ENCODE measurements around the gene FAM131A. TPM values are rescaled to one million over a fixed set of nuclear protein-coding genes. Genes with fewer than 3 reads are reported as not detected.

Gene FAM131A
- total RNA-seq, 1 donor from 2014 or later = 50.5 TPM

GRCh38 chr3:184343200-184343876 lies 5.9 kb downstream of the FAM131A start:
- DNase-seq = no peak

GRCh38 chr3:184344579-184345316 lies 7.3 kb downstream of the FAM131A start:
- no peak for DNase-seq

GRCh38 chr3:184345317-184346144 lies 8.1 kb downstream of the FAM131A start:
- peak; percentile 75 for DNase-seq

GRCh38 chr3:184346480-184347190 lies 9.2 kb downstream of the FAM131A start:
- DNase-seq = no peak

- DNase-seq = no peak
These were observed 10.1 kb downstream of the FAM131A start for GRCh38 chr3:184347321-184348056.

- no peak for DNase-seq
These were observed 10.6 kb downstream of the FAM131A start for GRCh38 chr3:184348057-184348382.

GRCh38 chr3:184349563-184350470 lies 12.4 kb downstream of the FAM131A start:
- no peak for DNase-seq

- DNase-seq = no peak
These were observed 13.2 kb downstream of the FAM131A start for GRCh38 chr3:184350618-184351017.

GRCh38 chr3:184351511-184352148 lies 14.2 kb downstream of the FAM131A start:
- no peak for DNase-seq

GRCh38 chr3:184352149-184352785 lies 14.9 kb downstream of the FAM131A start:
- no peak for DNase-seq

GRCh38 chr3:184352897-184353545 lies 15.6 kb downstream of the FAM131A start:
- no peak for DNase-seq

- no peak for DNase-seq
These were observed 16.1 kb downstream of the FAM131A start for GRCh38 chr3:184353546-184353941.

GRCh38 chr3:184354121-184354728 lies 16.8 kb downstream of the FAM131A start:
- peak; percentile 69 for DNase-seq

GRCh38 chr3:184354754-184355153 lies 17.4 kb downstream of the FAM131A start:
- DNase-seq = no peak

- no peak for DNase-seq
These were observed 18.1 kb downstream of the FAM131A start for GRCh38 chr3:184355261-184356040.

GRCh38 chr3:184357248-184358123 lies 20.1 kb downstream of the FAM131A start:
- DNase-seq = no peak
